Activated CD4-positive, CD25-positive, alpha-beta regulatory T cell treated with anti-CD3 and anti-CD28 coated beads, Interleukin-2, amount 50 U/mL, for 16 hours (primary cell): ENCODE data around the gene MINDY2.
"Not testable (repeated sequence)": the region's sequence is repeated elsewhere in the genome, so short reads cannot be mapped to it uniquely, and the experiment has no call there.

ENCODE experiments used
- DNase-seq: peaks from one replicate; pipeline ENCODE4 v3.0.0-alpha.2; 2020; ENCODE audit warnings: low read depth, low spot score

Gene MINDY2

GRCh38 chr15:58749532-58750337 lies 21.4 kb upstream of the MINDY2 start, which contains the start of gene ADAM10:
Gene ADAM10, minus strand, starts transcription at chr15:58749707. Its CDS starts 173 bp downstream, at chr15:58749534.
- DNase-seq: peak; percentile 95

- no peak for DNase-seq
These were observed 18.4 kb upstream of the MINDY2 start for GRCh38 chr15:58752716-58753115.

DNA sequence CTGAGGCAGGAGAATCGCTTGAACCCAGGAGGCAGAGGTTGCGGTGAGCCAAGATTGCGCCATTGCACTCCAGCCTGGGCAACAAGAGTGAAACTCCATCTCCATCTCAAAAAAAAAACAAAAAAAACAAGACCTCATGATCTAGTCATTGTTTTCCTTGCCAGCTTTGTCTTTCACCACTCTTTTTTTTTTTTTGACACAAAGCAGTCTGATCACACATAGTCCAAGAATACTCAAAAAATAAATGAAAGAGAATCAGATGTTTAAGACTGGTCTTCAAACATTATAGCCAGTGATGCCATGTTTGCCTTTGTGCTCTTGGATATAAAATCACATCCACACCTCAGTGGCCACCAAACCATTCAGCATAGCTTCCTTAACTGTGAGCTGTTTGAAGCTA lies 15.8 kb upstream of the MINDY2 start:
- DNase-seq: no peak

DNA sequence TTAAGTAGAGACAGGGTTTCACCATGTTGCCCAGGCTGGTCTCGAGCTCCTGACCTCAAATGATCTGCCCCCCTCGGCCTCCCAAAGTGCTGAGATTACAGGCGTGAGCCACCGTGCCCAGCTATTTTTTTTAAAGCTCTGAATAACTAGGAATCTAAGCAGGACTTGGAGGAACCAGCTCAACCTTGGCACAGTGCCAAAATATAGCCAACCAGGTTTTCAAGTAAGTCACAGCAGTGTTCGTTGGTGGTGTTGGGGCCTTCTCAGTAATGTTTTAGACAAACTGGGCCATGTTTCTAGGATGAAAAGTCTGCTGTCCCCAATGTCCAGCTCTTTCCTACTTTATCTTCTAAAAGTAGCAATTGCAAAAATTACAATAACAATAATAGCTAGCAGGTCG lies 15.1 kb upstream of the MINDY2 start:
- no peak for DNase-seq

DNA sequence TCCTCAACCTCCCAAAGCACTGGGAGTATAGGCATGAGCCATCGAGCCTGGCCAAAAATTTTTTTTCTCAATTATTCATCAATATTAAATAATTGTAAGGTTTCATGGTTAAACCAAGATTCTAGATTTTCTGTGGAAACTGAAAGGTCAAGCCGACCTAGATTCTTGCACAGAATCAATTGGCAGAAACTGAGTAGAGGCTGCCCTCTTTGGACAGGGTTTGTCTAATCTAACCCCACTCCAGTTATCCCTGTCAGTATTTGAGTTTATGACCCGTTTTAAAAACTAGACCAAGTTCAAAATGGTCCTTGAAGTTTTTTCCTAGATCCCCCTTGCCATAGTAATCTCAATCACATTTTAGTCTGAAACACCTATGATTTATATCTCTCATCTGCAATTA lies 13.0 kb upstream of the MINDY2 start:
- DNase-seq: no peak

DNA sequence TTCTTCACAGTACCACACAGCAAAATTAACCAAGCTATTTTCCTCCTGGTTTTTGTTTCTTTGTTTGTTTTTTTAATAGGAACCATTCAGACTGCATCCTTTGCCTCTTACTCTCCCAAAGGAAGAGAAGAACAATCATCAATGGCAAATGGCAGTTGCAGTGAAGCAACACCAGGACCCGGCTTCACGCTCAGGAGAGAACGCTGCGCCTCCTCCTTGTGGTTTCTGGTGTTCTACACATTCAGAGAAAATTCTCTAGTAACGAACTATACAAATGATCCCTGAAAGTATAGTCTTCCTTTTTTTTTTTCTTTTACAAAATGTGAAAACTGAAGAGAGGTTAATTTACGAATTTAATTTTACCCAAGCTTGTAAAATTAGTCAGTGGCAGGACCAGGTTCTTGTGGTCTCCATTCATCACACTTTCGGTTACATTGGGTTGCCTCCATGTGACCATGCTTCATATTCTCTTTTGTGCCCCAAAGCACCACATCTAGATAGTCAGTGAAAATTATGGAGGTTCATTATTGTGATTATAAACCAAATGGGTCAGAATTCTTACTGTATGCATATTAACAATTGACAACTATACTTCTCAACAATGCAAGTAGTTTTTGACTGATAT lies 10.6 kb upstream of the MINDY2 start:
- no peak for DNase-seq

GRCh38 chr15:58761010-58761388 lies 10.1 kb upstream of the MINDY2 start:
- DNase-seq: no peak

DNA sequence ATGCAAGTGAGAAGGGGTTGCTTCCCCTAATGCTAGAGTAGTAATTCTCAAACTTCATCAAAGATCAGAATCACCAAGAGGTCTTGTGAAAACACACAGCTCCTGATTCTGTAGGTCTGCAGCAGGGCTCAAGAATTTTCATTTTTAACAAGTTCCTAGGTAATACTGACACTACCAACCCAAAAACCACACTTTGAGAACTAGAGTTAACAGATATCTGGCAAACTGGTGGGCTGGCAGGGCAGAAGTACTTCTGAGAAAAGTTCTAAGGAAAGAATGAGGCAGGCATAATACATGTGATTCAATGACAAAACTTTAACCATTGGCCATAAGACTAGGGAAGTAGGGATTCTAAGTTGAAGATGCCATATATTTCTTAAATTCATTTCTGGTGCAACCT lies 8.8 kb upstream of the MINDY2 start:
- DNase-seq: no peak

DNA sequence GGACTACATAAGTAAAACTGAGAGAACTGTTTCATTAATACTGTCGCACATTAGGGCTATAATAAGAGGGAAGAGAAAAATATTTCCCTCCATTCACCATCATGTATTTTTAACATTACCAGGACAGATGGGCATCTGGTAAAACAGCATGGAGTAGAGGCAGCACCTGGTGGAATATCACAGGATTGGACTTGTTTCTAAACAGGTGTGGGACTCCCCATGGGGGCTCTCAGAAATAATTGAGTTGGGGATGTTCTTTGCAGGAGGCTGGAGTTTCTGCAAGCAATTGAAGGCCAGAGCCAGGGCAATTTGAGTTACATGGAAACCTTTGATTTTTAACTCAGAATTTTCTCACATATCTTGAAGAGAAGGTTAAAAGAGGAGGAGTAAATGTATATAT lies 8.4 kb upstream of the MINDY2 start:
- no peak for DNase-seq

DNA sequence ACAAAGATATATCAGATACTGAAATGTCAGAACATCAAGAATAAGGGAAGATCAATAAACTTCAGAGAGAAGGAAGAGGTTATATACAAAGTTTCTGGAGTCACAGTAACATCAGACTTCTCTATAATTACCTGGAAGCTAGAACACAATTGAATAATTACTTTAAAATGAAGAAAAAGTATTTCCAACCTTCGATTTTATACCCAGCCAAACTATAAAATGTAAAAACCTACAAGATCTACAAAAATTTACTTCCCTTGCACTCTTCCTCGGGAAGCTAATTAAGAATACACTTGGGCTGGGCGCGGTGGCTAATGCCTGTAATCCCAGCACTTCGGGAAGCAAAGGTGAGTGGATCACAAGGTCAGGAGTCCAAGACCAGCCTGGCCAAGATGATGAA lies 6.6 kb upstream of the MINDY2 start:
- no peak for DNase-seq

- DNase-seq: no peak
These were observed 4.8 kb upstream of the MINDY2 start for GRCh38 chr15:58766290-58766689.

GRCh38 chr15:58768601-58769004 lies 2.5 kb upstream of the MINDY2 start:
- not testable (repeated sequence) for DNase-seq

DNA sequence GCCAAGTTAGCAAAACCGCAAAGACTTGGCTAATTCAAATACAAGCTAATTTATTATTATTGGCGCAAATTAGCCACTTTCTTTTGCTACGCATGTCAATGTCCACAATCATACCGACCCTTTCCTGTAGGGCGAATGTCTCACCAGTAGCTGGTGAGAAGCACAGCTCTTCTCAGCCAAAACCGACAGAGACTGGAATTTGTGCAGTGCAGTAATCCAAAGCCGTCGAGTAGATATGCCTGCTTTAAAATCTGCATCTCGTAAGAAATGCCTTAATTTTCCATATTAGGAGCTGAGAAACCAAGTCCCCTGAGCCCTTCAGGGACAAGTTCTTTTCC lies 614 bp upstream of the MINDY2 start:
- DNase-seq: no peak

DNA sequence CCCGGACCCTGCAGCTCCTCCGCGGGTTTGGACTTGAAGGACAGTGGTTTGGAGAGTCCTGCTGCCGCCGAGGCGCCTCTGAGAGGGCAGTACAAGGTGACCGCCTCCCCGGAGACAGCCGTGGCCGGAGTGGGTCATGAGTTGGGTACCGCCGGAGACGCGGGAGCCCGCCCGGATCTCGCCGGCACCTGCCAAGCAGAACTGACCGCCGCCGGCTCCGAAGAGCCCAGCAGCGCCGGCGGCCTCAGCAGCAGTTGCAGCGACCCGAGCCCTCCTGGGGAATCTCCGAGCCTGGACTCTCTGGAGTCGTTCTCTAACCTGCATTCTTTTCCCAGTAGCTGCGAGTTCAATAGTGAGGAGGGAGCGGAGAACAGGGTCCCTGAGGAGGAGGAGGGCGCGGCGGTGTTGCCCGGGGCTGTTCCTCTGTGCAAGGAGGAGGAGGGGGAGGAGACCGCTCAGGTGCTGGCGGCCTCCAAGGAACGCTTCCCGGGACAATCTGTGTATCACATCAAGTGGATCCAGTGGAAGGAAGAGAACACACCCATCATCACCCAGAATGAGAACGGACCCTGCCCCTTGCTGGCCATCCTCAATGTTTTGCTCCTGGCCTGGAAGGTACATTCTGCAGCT lies 634 bp downstream of the MINDY2 start:
- no peak for DNase-seq

- DNase-seq: no peak
These were observed 1.9 kb downstream of the MINDY2 start for GRCh38 chr15:58773024-58773423.

DNA sequence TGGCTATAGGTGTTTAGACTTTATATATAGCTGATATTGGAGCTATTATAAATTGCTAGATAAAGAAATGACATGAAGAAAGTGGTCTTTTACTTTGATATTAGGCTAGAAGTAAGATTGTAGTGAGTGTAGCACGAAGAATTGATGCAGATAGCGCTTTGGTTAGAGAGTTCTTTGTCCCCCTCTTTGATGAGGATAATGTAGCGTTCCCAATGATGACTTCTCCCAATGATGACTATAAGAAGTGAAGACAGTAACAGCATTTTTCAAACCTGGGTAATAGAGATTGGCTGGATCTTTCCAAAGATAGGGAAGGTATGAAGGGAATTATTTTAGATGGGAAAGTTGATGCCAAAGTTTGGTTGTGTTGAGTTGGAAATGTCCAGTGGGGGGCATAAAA lies 4.3 kb downstream of the MINDY2 start:
- no peak for DNase-seq

- no peak for DNase-seq
These were observed 6.0 kb downstream of the MINDY2 start for GRCh38 chr15:58777107-58777506.

- no peak for DNase-seq
These were observed 8.5 kb downstream of the MINDY2 start for GRCh38 chr15:58779554-58779953.

DNA sequence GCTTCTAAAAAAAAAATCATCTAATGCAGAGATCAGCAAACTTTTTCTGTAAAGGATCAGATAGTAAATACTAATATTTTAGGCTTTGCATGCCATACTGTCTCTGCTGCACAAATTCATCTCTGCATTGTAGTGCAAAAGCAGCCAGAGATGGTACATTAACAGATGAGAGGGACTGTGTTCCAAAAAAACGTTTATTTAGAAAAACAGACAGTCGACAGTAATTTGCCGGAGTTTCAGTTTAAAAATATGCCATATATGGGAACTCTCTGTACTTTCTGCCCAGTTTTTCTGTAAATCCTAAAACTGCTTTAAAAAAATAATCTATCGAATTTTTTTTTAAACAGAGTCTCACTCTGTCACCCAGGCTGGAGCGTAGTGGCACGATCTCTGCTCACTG lies 14.3 kb downstream of the MINDY2 start:
- DNase-seq: no peak

GRCh38 chr15:58788056-58788710 lies 17.1 kb downstream of the MINDY2 start:
- no peak for DNase-seq

GRCh38 chr15:58793862-58794261 lies 22.8 kb downstream of the MINDY2 start:
- no peak for DNase-seq

DNA sequence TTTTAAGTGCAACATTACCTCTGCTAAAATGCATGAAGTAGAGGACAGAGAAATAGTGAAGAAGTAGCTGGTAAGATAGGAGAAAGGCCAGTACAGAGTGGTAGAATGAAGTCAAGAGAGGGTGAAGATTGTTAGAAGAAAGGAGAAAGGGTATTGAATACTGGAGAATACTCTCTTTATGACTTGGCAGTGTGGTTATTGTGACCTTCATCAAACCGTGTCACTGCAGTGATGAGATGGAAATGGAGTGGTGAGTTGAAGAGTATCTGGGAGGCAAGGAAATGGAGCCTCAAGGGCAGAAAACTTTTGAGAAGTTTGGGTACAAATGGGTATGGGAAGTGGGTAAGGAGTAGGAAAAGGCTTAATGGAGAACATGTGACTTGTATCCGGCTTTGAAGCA lies 24.7 kb downstream of the MINDY2 start:
- no peak for DNase-seq

GRCh38 chr15:58797505-58797904 lies 26.4 kb downstream of the MINDY2 start:
- DNase-seq: no peak
